Esophagus mucosa (tissue), 1 donor: ENCODE measurements around the gene UTP11. TPM values are rescaled to one million over a fixed set of nuclear protein-coding genes. Genes with fewer than 3 reads are reported as not detected.
"Not testable (repeated sequence)": the region's sequence is repeated elsewhere in the genome, so short reads cannot be mapped to it uniquely, and the experiment has no call there.

Experiments
- ATAC-seq: fragments of 200-7000 bp; cut with Tn5 transposase; one replicate; pipeline ENCODE4 v1.9.1; 2020
- total RNA-seq: library from RNA; stranded (reverse); gene quantifications from one replicate; pipeline ENCODE4 v1.2.4, GENCODE V29; 2023
- donor health status: DM: yes; HTN: yes; CAD: no.

UTP11 gene
- total RNA-seq = 30.3 TPM

- ATAC-seq = peak; percentile 97
Measured at GRCh38 chr1:38012363-38013226, at the start of gene UTP11. Gene UTP11, plus strand, starts transcription at chr1:38012734. Its CDS starts 69 bp downstream, at chr1:38012803.

GRCh38 chr1:37964106-37964505, 48.4 kb upstream of the UTP11 start:
- ATAC-seq = not testable (repeated sequence)

GRCh38 chr1:37965301-37965700, 47.2 kb upstream of the UTP11 start:
- ATAC-seq = peak; percentile 56

GRCh38 chr1:37973684-37974083, 38.9 kb upstream of the UTP11 start:
- not testable (repeated sequence) for ATAC-seq

- ATAC-seq = no peak
Measured at GRCh38 chr1:37974567-37974966, 38.0 kb upstream of the UTP11 start.

- peak; percentile 73 for ATAC-seq
Measured at GRCh38 chr1:37975083-37975482, 37.5 kb upstream of the UTP11 start.

- no peak for ATAC-seq
Measured at GRCh38 chr1:37978541-37978940, 34.0 kb upstream of the UTP11 start.

- ATAC-seq = no peak
Measured at GRCh38 chr1:37983546-37983945, 29.0 kb upstream of the UTP11 start.

GRCh38 chr1:37987679-37988078, 24.9 kb upstream of the UTP11 start:
- no peak for ATAC-seq

- peak; percentile 42 for ATAC-seq
Measured at GRCh38 chr1:37989361-37989930, 23.1 kb upstream of the UTP11 start.

- ATAC-seq = no peak
Measured at GRCh38 chr1:37994886-37995566, 17.5 kb upstream of the UTP11 start.

- peak; percentile 68 for ATAC-seq
Measured at GRCh38 chr1:37995751-37996345, 16.7 kb upstream of the UTP11 start.

- no peak for ATAC-seq
Measured at GRCh38 chr1:37997256-37998088, 15.1 kb upstream of the UTP11 start.

- no peak for ATAC-seq
Measured at GRCh38 chr1:37998089-37998808, 14.3 kb upstream of the UTP11 start.

- ATAC-seq = no peak
Measured at GRCh38 chr1:37998913-37999429, 13.6 kb upstream of the UTP11 start.

- no peak for ATAC-seq
Measured at GRCh38 chr1:37999430-38000232, 12.9 kb upstream of the UTP11 start.

- ATAC-seq = no peak
Measured at GRCh38 chr1:38000233-38000528, 12.4 kb upstream of the UTP11 start.

GRCh38 chr1:38000529-38001455, 11.7 kb upstream of the UTP11 start:
- ATAC-seq = no peak
